SU-DHL-6 (cell line): ENCODE measurements around the gene ADGRG4.

ENCODE experiments used
- CTCF ChIP-seq: fragments of 200-600 bp; sonication (generic); IDR thresholded peaks from one replicate; pipeline ENCODE4 v1.5.1; 2017; ENCODE audit warnings: antibody characterized with exemption, mild to moderate bottlenecking, low read length, moderate library complexity; ENCODE audit not compliant: insufficient read depth, poor library complexity, severe bottlenecking
- EZH2phosphoT487 ChIP-seq: fragments of 200-600 bp; sonication (generic), shearing (Covaris generic); conservative IDR thresholded peaks from 2 replicates; pipeline ENCODE4 v1.6.1; 2018; ENCODE audit warnings: mild to moderate bottlenecking, antibody characterized with exemption, low read length, moderate library complexity, mixed read lengths

GRCh38 chrX:136321532-136321931, 20.8 kb downstream of the ADGRG4 start:
- TF ChIP-seq CTCF (no peak), EZH2phosphoT487 (no peak)
